Fibroblast of pulmonary artery (primary cell): ENCODE measurements around the gene AKT2.
"Not testable (repeated sequence)": the region's sequence is repeated elsewhere in the genome, so short reads cannot be mapped to it uniquely, and the experiment has no call there.

Experiments used
- DNase-seq: peaks from one replicate; pipeline ENCODE4 v3.0.0-alpha.2; 2010; ENCODE audit warnings: low read depth
- H3K4me3 ChIP-seq: replicated peaks from 2 replicates; pipeline ENCODE4 v1.5.1; 2011; ENCODE audit warnings: low read depth, mild to moderate bottlenecking, control low read depth, low read length, moderate library complexity
- CTCF ChIP-seq: IDR thresholded peaks from 2 replicates; pipeline ENCODE4 v1.5.1; 2011; ENCODE audit warnings: mild to moderate bottlenecking, control low read depth, low read length, inconsistent platforms; ENCODE audit errors: missing control alignments

AKT2 gene

GRCh38 chr19:40284501-40285352 is at the start of gene AKT2:
Gene AKT2 (minus strand): TSS chr19:40285345. CDS start chr19:40265267, 20,078 bp downstream.
- H3K4me3 ChIP-seq: peak within 1 kb of the TSS; percentile 88
- TF ChIP-seq CTCF: no peak
- DNase-seq: peak; percentile 51

GRCh38 chr19:40333083-40333482 is 47.9 kb upstream of the AKT2 start:
- not testable (repeated sequence) for DNase-seq

GRCh38 chr19:40332669-40333068 is 47.5 kb upstream of the AKT2 start:
- H3K4me3 ChIP-seq: no peak overlapping the region
- TF ChIP-seq CTCF: no peak
- DNase-seq: no peak

More at GRCh38 chr19:40333083-40333482, 47.9 kb upstream of the AKT2 start:
- not testable (repeated sequence) for H3K4me3 ChIP-seq

- DNase-seq: no peak
- no peak for TF ChIP-seq CTCF
- no peak overlapping the region for H3K4me3 ChIP-seq
Observed at GRCh38 chr19:40331052-40331451, 45.9 kb upstream of the AKT2 start.

GRCh38 chr19:40326201-40326600 is 41.1 kb upstream of the AKT2 start:
- TF ChIP-seq CTCF: no peak
- H3K4me3 ChIP-seq: no peak overlapping the region
- no peak for DNase-seq

- DNase-seq: no peak
- no peak overlapping the region for H3K4me3 ChIP-seq
Observed at GRCh38 chr19:40323705-40324104, 38.6 kb upstream of the AKT2 start.

More at GRCh38 chr19:40323705-40324104, 38.6 kb upstream of the AKT2 start:
- TF ChIP-seq CTCF: no peak
